Endothelial cell of umbilical vein (primary cell): ENCODE data around the gene EFS. TPM values are rescaled to one million over a fixed set of nuclear protein-coding genes. Genes with fewer than 3 reads are reported as not detected.

Experiments
- BruUV-seq: library from RNA; stranded (reverse); fragments of 400-500 nt; replicated peaks from 2 replicates; lab custom pipeline; 2021; lab: Mats Ljungman, UMichigan
- CTCF ChIA-PET: fragments of 300-600, 350-600 bp; sonication (Branson Sonifier 250); formaldehyde crosslinking; loops from one replicate; lab custom pipeline; 2021; ENCODE audit warnings: antibody characterized with exemption, inconsistent platforms; lab: Charles Lee
- POLR2A ChIA-PET: fragments of 300-600, 350-600 bp; sonication (Branson Sonifier 250); formaldehyde crosslinking; loops from one replicate; lab custom pipeline; 2021; ENCODE audit warnings: antibody characterized with exemption, inconsistent platforms; lab: Charles Lee
- DNase-seq: peaks from one replicate; pipeline ENCODE4 v3.0.0-alpha.2; 2011; ENCODE audit warnings: low read depth, low spot score
- FAIRE-seq: peaks from 2 replicates; lab custom pipeline; 2011; peaks lifted over from hg19 to GRCh38; lab: Jason Lieb, UNC
- H2AFZ ChIP-seq: 2 replicates; pipeline ENCODE4 v1.6.0; 2012; ENCODE audit warnings: low read depth, low read length, control low read depth, inconsistent platforms
- H3K27ac ChIP-seq: 2 replicates; pipeline ENCODE4 v1.5.1; 2011; ENCODE audit warnings: low read depth, mild to moderate bottlenecking, control low read depth, low read length, moderate library complexity; ENCODE audit not compliant: insufficient read depth
- H3K27me3 ChIP-seq, 2 experiments: 2 replicates each; pipeline versions ENCODE4 v1.6.0 to v1.6.1; 2011; ENCODE audit warnings: low read length in 2 of 2, mixed read lengths in 1 of 2; ENCODE audit not compliant: control insufficient read depth in 2 of 2, insufficient read depth in 2 of 2
- H3K36me3 ChIP-seq, 2 experiments: 2 replicates in 1 of 2; 3 replicates in 1 of 2; pipeline ENCODE4 v1.5.1; 2011; ENCODE audit warnings: low read length in 2 of 2, mild to moderate bottlenecking in 1 of 2, moderate library complexity in 1 of 2; ENCODE audit not compliant: control insufficient read depth in 2 of 2, insufficient read depth in 2 of 2; ENCODE audit errors: extremely low read depth in 1 of 2
- H3K4me1 ChIP-seq: 3 replicates; pipeline ENCODE4 v1.5.1; 2011; ENCODE audit warnings: mild to moderate bottlenecking, low read length; ENCODE audit not compliant: control insufficient read depth, insufficient read depth; ENCODE audit errors: extremely low read depth
- H3K4me2 ChIP-seq: 2 replicates; pipeline ENCODE4 v1.6.1; 2011; ENCODE audit warnings: low read length, control low read depth, mixed read lengths; ENCODE audit not compliant: insufficient read depth
- H3K4me3 ChIP-seq, 3 experiments: fragments of 200-600 bp in 1 of 3; sonication (generic), shearing (Covaris generic) in 1 of 3; replicated peaks in 1 of 3; 2 replicates each; pipeline ENCODE4 v1.5.1; 2011 to 2016; ENCODE audit warnings: control low read depth in 3 of 3, low read length in 3 of 3, mild to moderate bottlenecking in 2 of 3, inconsistent platforms in 1 of 3, low read depth in 1 of 3, moderate library complexity in 1 of 3; ENCODE audit not compliant: insufficient read depth in 1 of 3
- H3K79me2 ChIP-seq: 2 replicates; pipeline ENCODE4 v1.6.0; 2012; ENCODE audit warnings: low read length, inconsistent platforms; ENCODE audit not compliant: control insufficient read depth, insufficient read depth
- H3K9ac ChIP-seq: replicated peaks from 2 replicates; pipeline ENCODE3; 2011; ENCODE audit warnings: low read length, control low read depth; ENCODE audit not compliant: insufficient read depth; ENCODE audit errors: extremely low read depth
- H3K9me1 ChIP-seq: replicated peaks from 3 replicates; pipeline ENCODE4 v1.6.0; 2011; ENCODE audit warnings: mild to moderate bottlenecking, low read length; ENCODE audit not compliant: control insufficient read depth, insufficient read depth; ENCODE audit errors: extremely low read depth
- H3K9me3 ChIP-seq: replicated peaks from 2 replicates; pipeline ENCODE4 v1.5.1; 2012; ENCODE audit warnings: low read length, inconsistent platforms; ENCODE audit not compliant: control insufficient read depth, insufficient read depth
- H4K20me1 ChIP-seq: replicated peaks from 2 replicates; pipeline ENCODE3; 2011; ENCODE audit warnings: mild to moderate bottlenecking, low read length; ENCODE audit not compliant: control insufficient read depth, insufficient read depth; ENCODE audit errors: extremely low read depth
- EZH2 ChIP-seq: IDR thresholded peaks from 2 replicates; pipeline ENCODE4 v1.6.1; 2012; ENCODE audit warnings: borderline replicate concordance, low read depth, mild to moderate bottlenecking, moderate library complexity, low read length, inconsistent platforms; ENCODE audit not compliant: severe bottlenecking
- FOS ChIP-seq: IDR thresholded peaks from 2 replicates; pipeline ENCODE4 v1.6.1; 2011; ENCODE audit warnings: mild to moderate bottlenecking, low read length, moderate library complexity, borderline replicate concordance; ENCODE audit not compliant: insufficient read depth
- GATA2 ChIP-seq: IDR thresholded peaks from 2 replicates; pipeline ENCODE4 v1.7.0; 2011; ENCODE audit warnings: low read depth, mild to moderate bottlenecking, moderate library complexity, mixed read lengths, low read length; ENCODE audit not compliant: insufficient read length, insufficient read depth
- JUN ChIP-seq: IDR thresholded peaks from 2 replicates; pipeline ENCODE4 v1.6.1; 2011; ENCODE audit warnings: borderline replicate concordance, low read depth; ENCODE audit not compliant: insufficient read length, insufficient read depth
- MYC ChIP-seq: IDR thresholded peaks from one replicate; pipeline ENCODE4 v1.6.1; 2011; ENCODE audit warnings: mild to moderate bottlenecking, low read depth, low read length
- POLR2A ChIP-seq: IDR thresholded peaks from 2 replicates; pipeline ENCODE4 v1.6.1; 2012; ENCODE audit warnings: low read depth, mild to moderate bottlenecking, control low read depth, low read length
- POLR2AphosphoS5 ChIP-seq: IDR thresholded peaks from 2 replicates; pipeline ENCODE4 v1.6.1; 2012; ENCODE audit warnings: low read depth, mild to moderate bottlenecking, control low read depth, low read length, moderate library complexity; ENCODE audit not compliant: insufficient read depth
- dilution Hi-C: fragments of 300-500 bp; cut with MboI; formaldehyde crosslinking; loops from one replicate; pipeline ENCODE4 v1.15.0; 2019; ENCODE audit warnings: low sequenced_read_pairs; ENCODE audit not compliant: extremely low pct_ligation_motif_present
- intact Hi-C: fragments of 100-400 bp; cut with micrococcal nuclease; formaldehyde crosslinking; loops from one replicate; pipeline ENCODE4 v1.10.0; 2022
- polyA plus RNA-seq, 4 experiments: library from polyadenylated mRNA; depleted of rRNA in 3 of 4; stranded (reverse) in 3 of 4; unstranded in 1 of 4; fragments of >200 nt; gene quantifications; 2 replicates each; pipeline versions ENCODE4 v1.2.1 to v1.2.3, GENCODE V29; 2011 to 2012; ENCODE audit warnings: missing spikeins in 1 of 4
- total RNA-seq: library from RNA; stranded (reverse); gene quantifications from 2 replicates; pipeline ENCODE4 v1.2.3, GENCODE V29; 2021
- TF ChIP-seq, protein P1 (sequence below), 2 donors: IDR thresholded peaks; 1 replicate in 1 of 2; 2 replicates in 1 of 2; pipeline ENCODE4 v1.5.1; 2011; ENCODE audit warnings: low read length in 2 of 2, mild to moderate bottlenecking in 2 of 2, moderate library complexity in 2 of 2, control low read depth in 1 of 2, inconsistent platforms in 1 of 2, low read depth in 1 of 2; ENCODE audit not compliant: insufficient read depth in 1 of 2; ENCODE audit errors: extremely low read depth in 1 of 2
- TF ChIP-seq, protein P2 (sequence below): IDR thresholded peaks from 2 replicates; pipeline ENCODE4 v1.6.1; 2011; ENCODE audit not compliant: insufficient read depth, insufficient read length

EFS gene
- total and polyA plus RNA-seq, 2 donors (not counting 3 experiments of a cell fraction or from before 2014, with no cell fraction given): 0.03 to 0.13 TPM

DNA sequence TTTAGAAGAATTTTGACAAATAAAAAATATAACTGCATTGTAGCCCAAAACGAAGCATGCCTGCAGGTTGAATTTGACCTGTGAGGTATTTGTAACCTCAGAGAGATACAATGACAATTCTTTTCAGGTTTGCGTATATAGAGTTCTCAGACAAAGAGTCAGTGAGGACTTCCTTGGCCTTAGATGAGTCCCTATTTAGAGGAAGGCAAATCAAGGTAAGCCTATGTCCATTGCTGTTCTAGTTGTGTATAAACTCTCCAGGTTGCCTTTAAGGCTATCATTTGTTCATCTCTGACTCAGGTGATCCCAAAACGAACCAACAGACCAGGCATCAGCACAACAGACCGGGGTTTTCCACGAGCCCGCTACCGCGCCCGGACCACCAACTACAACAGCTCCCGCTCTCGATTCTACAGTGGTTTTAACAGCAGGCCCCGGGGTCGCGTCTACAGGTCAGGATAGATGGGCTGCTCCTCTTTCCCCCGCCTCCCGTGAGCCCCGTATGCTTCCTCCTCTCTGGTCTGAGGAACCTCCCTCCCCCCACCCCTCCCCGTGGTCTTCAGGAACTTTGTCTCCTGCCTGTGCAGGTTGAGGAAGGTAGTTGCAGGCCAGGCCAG is 41.0 kb downstream of the EFS start:
- intact Hi-C loops: no loop called here
- Histone ChIP-seq H3K9me3 (no peaks in the 10 kb centered on the region), H3K4me3 (no peak overlapping the region), H3K4me1 (peaks cover 16% of the 10 kb centered on the region), H3K36me3 (peaks cover 12 to 15% of the 10 kb centered on the region in 2 experiments), H3K9me1 (no peaks in the 10 kb centered on the region), H3K27me3 (no peaks in the 10 kb centered on the region), H4K20me1 (no peaks in the 10 kb centered on the region), H2AFZ (no peak overlapping the region), H3K79me2 (peaks cover 25% of the 10 kb centered on the region), H3K4me2 (no peak overlapping the region), H3K27ac (no peak overlapping the region), H3K9ac (no peak overlapping the region)
- no TSS peak for BruUV-seq
- DNase-seq (no peak), FAIRE-seq (no peak)
- TF ChIP-seq EZH2 (no peak), FOS (no peak), POLR2AphosphoS5 (no peak), JUN (no peak), GATA2 (no peak), POLR2A (no peak), MYC (no peak)
- TF ChIP-seq, protein P1, sequence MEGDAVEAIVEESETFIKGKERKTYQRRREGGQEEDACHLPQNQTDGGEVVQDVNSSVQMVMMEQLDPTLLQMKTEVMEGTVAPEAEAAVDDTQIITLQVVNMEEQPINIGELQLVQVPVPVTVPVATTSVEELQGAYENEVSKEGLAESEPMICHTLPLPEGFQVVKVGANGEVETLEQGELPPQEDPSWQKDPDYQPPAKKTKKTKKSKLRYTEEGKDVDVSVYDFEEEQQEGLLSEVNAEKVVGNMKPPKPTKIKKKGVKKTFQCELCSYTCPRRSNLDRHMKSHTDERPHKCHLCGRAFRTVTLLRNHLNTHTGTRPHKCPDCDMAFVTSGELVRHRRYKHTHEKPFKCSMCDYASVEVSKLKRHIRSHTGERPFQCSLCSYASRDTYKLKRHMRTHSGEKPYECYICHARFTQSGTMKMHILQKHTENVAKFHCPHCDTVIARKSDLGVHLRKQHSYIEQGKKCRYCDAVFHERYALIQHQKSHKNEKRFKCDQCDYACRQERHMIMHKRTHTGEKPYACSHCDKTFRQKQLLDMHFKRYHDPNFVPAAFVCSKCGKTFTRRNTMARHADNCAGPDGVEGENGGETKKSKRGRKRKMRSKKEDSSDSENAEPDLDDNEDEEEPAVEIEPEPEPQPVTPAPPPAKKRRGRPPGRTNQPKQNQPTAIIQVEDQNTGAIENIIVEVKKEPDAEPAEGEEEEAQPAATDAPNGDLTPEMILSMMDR (IDR thresholded peaks at IDR 0.05; ENCODE audit: extremely low read depth in 1 of 2, insufficient read depth in 1 of 2, low read depth in 1 of 2, low read length in 2 of 2): no peak
- TF ChIP-seq, protein P2, sequence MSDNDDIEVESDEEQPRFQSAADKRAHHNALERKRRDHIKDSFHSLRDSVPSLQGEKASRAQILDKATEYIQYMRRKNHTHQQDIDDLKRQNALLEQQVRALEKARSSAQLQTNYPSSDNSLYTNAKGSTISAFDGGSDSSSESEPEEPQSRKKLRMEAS: no peak
- POLR2A ChIA-PET: interaction anchor here (0.7 kb wide), 1 partner anchor 17 kb away, joined by 6 read pairs; the partner anchor contains the start of gene BCL2L2
- CTCF ChIA-PET: interaction anchor here (5.0 kb wide), 1 partner anchor 57 kb away, joined by 48 read pairs; no protein-coding TSS in a partner anchor
- dilution Hi-C loops: no loop called here
